NCI-H2107 treated with DMSO at 0.1 percent for 48 hours (cell line): ENCODE data around the gene GABRR2.

ENCODE experiments used
- DNase-seq: peaks from one replicate; lab custom pipeline; 2025; ENCODE audit not compliant: unreplicated experiment; lab: John Stamatoyannopoulos, UW

The GABRR2 gene

DNA sequence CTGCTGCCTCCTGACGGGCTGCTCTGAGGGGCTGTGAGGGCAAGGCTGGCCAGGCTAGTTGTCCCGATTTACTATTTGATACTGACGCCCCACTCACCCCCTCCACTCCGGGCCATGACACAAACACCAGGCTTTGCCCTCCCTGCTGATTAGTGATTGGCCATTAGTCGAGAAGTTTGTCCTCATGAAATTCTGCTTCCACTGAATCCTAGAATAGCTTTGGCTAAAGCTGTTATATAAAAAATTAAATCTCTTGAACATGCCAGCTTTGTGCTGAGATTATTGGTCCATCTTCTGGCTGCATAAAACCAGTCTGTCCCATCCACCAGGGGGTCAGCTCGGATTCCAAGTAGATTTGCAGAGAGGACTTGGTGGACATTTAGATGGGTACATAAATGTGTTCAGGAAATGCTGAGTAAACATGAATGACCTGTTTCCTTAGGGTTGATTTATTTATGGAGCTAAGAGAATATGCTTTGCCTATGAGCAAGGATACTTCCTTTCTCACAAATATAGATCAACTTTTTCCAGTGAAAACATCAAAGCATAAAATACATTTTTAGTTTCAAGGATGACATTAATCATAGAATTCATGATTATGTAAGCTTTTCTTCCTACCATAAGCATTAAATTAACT, at the start of gene GABRR2:
TSS of gene GABRR2 (minus strand) at position 51 of the 637 bp plus-strand sequence. CDS start 134 bp downstream, outside the sequence.
- no peak for DNase-seq

GRCh38 chr6:89364586-89364985, 49.5 kb upstream of the GABRR2 start:
- DNase-seq = no peak

GRCh38 chr6:89361171-89361570, 46.1 kb upstream of the GABRR2 start:
- DNase-seq = no peak

GRCh38 chr6:89360415-89360999, 45.4 kb upstream of the GABRR2 start:
- DNase-seq = no peak

DNA sequence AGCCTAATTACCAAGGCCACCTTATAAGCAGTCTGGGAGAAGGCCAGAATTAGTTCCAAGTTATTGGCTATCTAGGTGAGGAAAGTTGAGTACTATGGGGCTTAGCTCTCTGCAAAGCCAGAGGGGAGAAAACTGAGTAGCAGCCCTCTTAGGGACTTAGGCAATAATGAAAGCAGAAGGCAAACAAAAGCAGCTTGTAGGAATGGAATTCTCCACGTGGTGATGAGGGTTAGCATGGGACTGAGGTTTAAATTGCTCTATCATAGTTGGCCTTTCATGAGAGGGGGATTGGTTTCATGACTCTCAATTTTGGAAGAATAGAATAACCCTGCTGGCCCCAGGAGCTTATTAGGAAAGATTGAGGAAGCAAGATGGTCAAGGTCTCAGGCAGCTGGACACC, 44.5 kb upstream of the GABRR2 start:
- no peak for DNase-seq

DNA sequence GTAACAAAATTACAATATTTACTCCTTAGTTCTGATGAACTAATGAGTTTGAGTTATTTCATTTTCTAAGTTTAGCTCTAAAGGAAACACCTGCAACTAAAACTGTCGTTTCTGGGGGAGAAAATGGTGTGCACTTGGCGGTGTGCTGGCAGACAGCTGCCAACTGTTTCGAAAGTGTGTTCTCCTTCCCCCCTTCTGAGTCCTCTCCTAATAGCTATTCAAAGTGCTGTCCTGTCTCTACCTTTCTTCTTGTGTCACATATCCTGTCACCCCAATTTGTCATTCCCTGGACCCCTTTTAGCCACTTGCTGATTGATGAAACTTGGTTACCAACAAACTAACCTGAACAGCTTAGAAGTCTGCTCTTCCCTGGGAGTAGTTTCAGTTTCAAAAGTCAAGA, 42.3 kb upstream of the GABRR2 start:
- DNase-seq = no peak

GRCh38 chr6:89356642-89357170, 41.6 kb upstream of the GABRR2 start:
- peak; percentile 25 for DNase-seq

DNA sequence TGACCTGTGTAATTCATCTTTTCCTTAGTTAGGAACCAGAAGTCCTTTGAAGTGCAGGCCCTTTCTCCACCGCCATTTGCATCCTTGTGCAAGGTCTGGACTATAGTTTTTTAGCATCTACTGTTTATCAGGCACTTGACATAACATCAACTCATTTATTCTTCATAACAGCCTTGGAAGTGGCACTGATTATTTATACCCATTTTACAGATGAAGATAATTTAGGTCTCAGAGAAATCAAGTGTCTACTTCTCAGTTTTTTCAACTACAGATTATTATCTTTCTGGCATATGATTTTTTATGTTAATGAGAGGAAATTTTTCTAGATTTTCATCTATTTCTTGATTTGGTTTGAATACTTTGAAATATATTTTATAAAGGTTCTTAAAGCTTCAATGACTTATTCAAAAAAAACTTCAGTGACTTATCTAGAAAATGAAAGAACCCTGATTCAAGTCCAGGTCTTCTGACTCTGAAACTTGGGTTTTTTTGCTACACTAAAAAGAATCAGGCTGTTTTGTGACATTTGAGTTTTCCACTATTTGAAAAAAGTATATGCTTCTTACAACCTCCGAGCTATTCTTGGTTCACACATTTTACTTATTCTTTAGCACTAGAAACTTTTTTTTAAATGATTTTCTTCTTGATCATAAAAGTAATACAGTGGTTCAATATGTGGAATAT, 40.6 kb upstream of the GABRR2 start:
- DNase-seq = no peak

- peak; percentile 95 for DNase-seq
These were observed 38.7 kb upstream of the GABRR2 start for GRCh38 chr6:89353702-89354392.

- DNase-seq = no peak
These were observed 38.0 kb upstream of the GABRR2 start for GRCh38 chr6:89353118-89353556.

GRCh38 chr6:89352278-89353117, 37.4 kb upstream of the GABRR2 start, which contains the start of gene UBE2J1:
Gene UBE2J1 (minus strand): TSS chr6:89352722. CDS start chr6:89352569, 153 bp downstream.
- peak; percentile 30 for DNase-seq

- DNase-seq = no peak
These were observed 36.7 kb upstream of the GABRR2 start for GRCh38 chr6:89351671-89352277.

GRCh38 chr6:89350281-89350966, 35.3 kb upstream of the GABRR2 start:
- no peak for DNase-seq

- DNase-seq = no peak
These were observed 33.3 kb upstream of the GABRR2 start for GRCh38 chr6:89348372-89348771.

GRCh38 chr6:89347825-89348224, 32.7 kb upstream of the GABRR2 start:
- no peak for DNase-seq

- DNase-seq = no peak
These were observed 31.3 kb upstream of the GABRR2 start for GRCh38 chr6:89346433-89346832.

- DNase-seq = no peak
These were observed 24.5 kb upstream of the GABRR2 start for GRCh38 chr6:89339565-89339964.

GRCh38 chr6:89335164-89335563, 20.1 kb upstream of the GABRR2 start:
- DNase-seq = no peak

DNA sequence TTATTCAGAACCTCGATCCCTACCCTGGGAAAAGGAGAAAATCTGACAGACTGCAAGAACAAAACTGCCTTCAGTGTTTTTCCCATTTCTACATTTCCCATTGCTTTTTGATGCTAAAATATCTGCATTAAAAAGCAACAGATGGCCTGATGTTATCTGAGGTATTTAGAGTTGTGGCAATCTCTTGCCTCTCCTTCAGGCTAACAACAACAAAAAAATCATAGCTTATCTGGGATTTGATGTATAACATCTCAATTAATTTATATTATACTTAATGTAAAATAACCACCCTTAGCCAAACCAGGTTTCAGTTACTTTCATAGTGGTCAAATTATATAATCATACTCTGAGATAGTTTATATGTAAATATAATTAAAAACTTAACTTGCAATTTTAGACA, 15.8 kb upstream of the GABRR2 start:
- no peak for DNase-seq
